NCI-H2227 (cell line): ENCODE data around the gene RAB3GAP2.
"Not testable (repeated sequence)": the region's sequence is repeated elsewhere in the genome, so short reads cannot be mapped to it uniquely, and the experiment has no call there.

Source experiments
- DNase-seq: peaks from one replicate; lab custom pipeline; 2025; ENCODE audit not compliant: unreplicated experiment; lab: John Stamatoyannopoulos, UW

The RAB3GAP2 gene

GRCh38 chr1:220239213-220239612 is 33.0 kb downstream of the RAB3GAP2 start:
- no peak for DNase-seq

GRCh38 chr1:220236278-220236677 is 36.0 kb downstream of the RAB3GAP2 start:
- DNase-seq: not testable (repeated sequence)

GRCh38 chr1:220235462-220235861 is 36.8 kb downstream of the RAB3GAP2 start:
- DNase-seq: no peak

- no peak for DNase-seq
Measured at GRCh38 chr1:220233927-220234326, 38.3 kb downstream of the RAB3GAP2 start.

- no peak for DNase-seq
Measured at GRCh38 chr1:220229771-220230170, 42.5 kb downstream of the RAB3GAP2 start.

GRCh38 chr1:220227393-220227792 is 44.9 kb downstream of the RAB3GAP2 start:
- DNase-seq: no peak

- no peak for DNase-seq
Measured at GRCh38 chr1:220226752-220227151, 45.5 kb downstream of the RAB3GAP2 start.

GRCh38 chr1:220225957-220226356 is 46.3 kb downstream of the RAB3GAP2 start:
- no peak for DNase-seq

- no peak for DNase-seq
Measured at GRCh38 chr1:220224611-220225124, 47.6 kb downstream of the RAB3GAP2 start.

GRCh38 chr1:220224033-220224432 is 48.2 kb downstream of the RAB3GAP2 start:
- no peak for DNase-seq

GRCh38 chr1:220222939-220223338 is 49.3 kb downstream of the RAB3GAP2 start:
- no peak for DNase-seq

GRCh38 chr1:220221670-220222069 is 50.6 kb downstream of the RAB3GAP2 start:
- peak; percentile 16 for DNase-seq

GRCh38 chr1:220221269-220221668 is 51.0 kb downstream of the RAB3GAP2 start:
- no peak for DNase-seq

GRCh38 chr1:220220699-220221040 is 51.6 kb downstream of the RAB3GAP2 start:
- DNase-seq: not testable (repeated sequence)

- DNase-seq: no peak
Measured at GRCh38 chr1:220219865-220220698, 52.2 kb downstream of the RAB3GAP2 start.

- DNase-seq: no peak
Measured at GRCh38 chr1:220219136-220219442, 53.2 kb downstream of the RAB3GAP2 start.

- peak; percentile 60 for DNase-seq
Measured at GRCh38 chr1:220218397-220219135, 53.7 kb downstream of the RAB3GAP2 start.

- no peak for DNase-seq
Measured at GRCh38 chr1:220217383-220217988, 54.8 kb downstream of the RAB3GAP2 start.

- DNase-seq: no peak
Measured at GRCh38 chr1:220213382-220213983, 58.8 kb downstream of the RAB3GAP2 start.

GRCh38 chr1:220207411-220207810 is 64.8 kb downstream of the RAB3GAP2 start:
- DNase-seq: no peak

- DNase-seq: not testable (repeated sequence)
Measured at GRCh38 chr1:220204758-220205157, 67.5 kb downstream of the RAB3GAP2 start.
